ENCODE measurements around the gene CTNNA1.

CTNNA1 gene

DNA sequence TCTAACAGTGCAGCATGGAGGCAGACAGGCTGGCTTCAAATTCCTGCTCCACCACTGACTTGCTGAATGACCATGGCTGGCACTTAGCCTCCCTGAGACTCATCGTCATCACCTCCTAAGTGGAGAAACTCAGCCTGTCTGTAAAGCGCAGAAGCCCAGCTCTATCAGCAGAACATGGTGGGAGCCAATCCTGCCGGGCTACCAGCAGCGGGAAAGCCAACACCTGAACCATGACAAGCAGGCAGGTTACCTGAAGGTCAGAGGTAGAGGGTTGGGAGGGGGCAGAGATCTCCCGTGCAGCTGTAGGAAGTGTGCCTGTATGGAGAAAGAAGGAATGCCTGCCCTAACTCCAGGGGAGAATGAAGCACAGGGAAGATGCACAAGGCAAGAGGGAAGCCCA, 194.6 kb downstream of the CTNNA1 start:
- Histone ChIP-seq H3K27ac (ENCODE audit: low read depth, low read length, severe bottlenecking) (no peak overlapping the region), H3K36me3 (ENCODE audit: control insufficient read depth, insufficient read depth, low read length) (no peaks in the 10 kb centered on the region), H3K4me3 (ENCODE audit: extremely low read depth, insufficient read depth, low read length, poor library complexity, severe bottlenecking) (no peak overlapping the region), H3K9me3 (ENCODE audit: control insufficient read depth, low read length) (no peaks in the 10 kb centered on the region), H3K4me1 (ENCODE audit: control insufficient read depth, insufficient read depth, low read length, poor library complexity, severe bottlenecking) (peaks cover 14% of the 10 kb centered on the region)
- WGBS, 2 experiments (ENCODE audit: insufficient coverage in 2 of 2): 95% methylated on average over 5 of the region's 5 CpGs

DNA sequence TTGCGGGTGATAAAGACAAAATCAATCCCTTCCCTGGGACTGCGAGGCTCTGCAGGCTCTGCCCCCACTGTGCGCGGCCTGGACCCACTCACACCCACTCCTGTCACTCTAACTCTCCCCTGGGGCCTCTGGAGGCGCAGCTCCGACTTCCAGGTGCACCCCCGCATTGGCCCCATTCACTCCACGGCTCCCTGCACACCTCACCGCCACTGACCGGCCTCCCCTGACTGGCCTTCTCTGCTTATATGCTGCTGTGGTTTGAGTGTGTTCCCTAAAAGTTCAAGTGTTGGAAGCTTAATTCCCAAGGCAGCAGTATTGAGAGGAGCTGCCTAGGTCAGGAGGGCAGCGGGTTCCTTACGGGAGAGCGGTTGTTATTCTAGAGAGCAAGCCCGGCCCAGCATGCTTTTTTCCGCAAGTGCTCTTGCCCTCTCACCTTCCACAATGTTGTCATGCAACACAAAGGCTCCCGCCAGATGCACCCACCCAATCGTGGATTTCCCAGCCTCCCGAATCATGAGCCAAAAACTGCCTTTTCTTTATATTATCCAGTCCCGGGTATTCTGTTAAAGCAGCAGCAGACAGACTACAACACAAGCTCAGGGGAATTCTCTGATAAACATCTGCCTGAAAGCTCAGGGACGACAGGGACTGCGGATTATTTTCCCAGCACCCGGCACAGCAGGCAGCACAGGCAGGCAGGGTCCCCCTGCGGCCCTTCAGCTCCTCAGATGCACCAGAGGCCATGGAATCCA, 195.4 kb downstream of the CTNNA1 start:
- 73 to 81% methylated on average over 13 to 21 of the region's 23 CpGs for WGBS, 2 experiments (ENCODE audit: insufficient coverage in 2 of 2)
- no peak overlapping the region for H3K4me3 ChIP-seq (ENCODE audit: extremely low read depth, insufficient read depth, low read length, poor library complexity, severe bottlenecking)
- H3K4me1 ChIP-seq (ENCODE audit: control insufficient read depth, insufficient read depth, low read length, poor library complexity, severe bottlenecking): peaks cover 20% of the 10 kb centered on the region
- H3K9me3 ChIP-seq (ENCODE audit: control insufficient read depth, low read length): no peaks in the 10 kb centered on the region
- no peaks in the 10 kb centered on the region for H3K36me3 ChIP-seq (ENCODE audit: control insufficient read depth, insufficient read depth, low read length)
- no peak overlapping the region for H3K27ac ChIP-seq (ENCODE audit: low read depth, low read length, severe bottlenecking)

- Histone ChIP-seq H3K27ac (ENCODE audit: low read depth, low read length, severe bottlenecking) (no peak overlapping the region), H3K9me3 (ENCODE audit: control insufficient read depth, low read length) (no peaks in the 10 kb centered on the region), H3K4me3 (ENCODE audit: extremely low read depth, insufficient read depth, low read length, poor library complexity, severe bottlenecking) (no peak overlapping the region), H3K4me1 (ENCODE audit: control insufficient read depth, insufficient read depth, low read length, poor library complexity, severe bottlenecking) (peaks cover 20% of the 10 kb centered on the region), H3K36me3 (ENCODE audit: control insufficient read depth, insufficient read depth, low read length) (no peaks in the 10 kb centered on the region)
- 86 to 100% methylated on average over 1 to 4 of the region's 4 CpGs for WGBS, 2 experiments (ENCODE audit: insufficient coverage in 2 of 2)
Measured at GRCh38 chr5:138949223-138949574, 196.0 kb downstream of the CTNNA1 start.

GRCh38 chr5:138949988-138950387, 196.8 kb downstream of the CTNNA1 start:
- 100% methylated on average over 1 of the region's 3 CpGs; no CpG with 5 or more reads in 1 of the 2 experiments for WGBS, 2 experiments (ENCODE audit: insufficient coverage in 2 of 2)
- no peaks in the 10 kb centered on the region for H3K36me3 ChIP-seq (ENCODE audit: control insufficient read depth, insufficient read depth, low read length)
- no peaks in the 10 kb centered on the region for H3K9me3 ChIP-seq (ENCODE audit: control insufficient read depth, low read length)
- H3K4me3 ChIP-seq (ENCODE audit: extremely low read depth, insufficient read depth, low read length, poor library complexity, severe bottlenecking): no peak overlapping the region
- H3K4me1 ChIP-seq (ENCODE audit: control insufficient read depth, insufficient read depth, low read length, poor library complexity, severe bottlenecking): peaks cover 15% of the 10 kb centered on the region
- H3K27ac ChIP-seq (ENCODE audit: low read depth, low read length, severe bottlenecking): no peak overlapping the region

DNA sequence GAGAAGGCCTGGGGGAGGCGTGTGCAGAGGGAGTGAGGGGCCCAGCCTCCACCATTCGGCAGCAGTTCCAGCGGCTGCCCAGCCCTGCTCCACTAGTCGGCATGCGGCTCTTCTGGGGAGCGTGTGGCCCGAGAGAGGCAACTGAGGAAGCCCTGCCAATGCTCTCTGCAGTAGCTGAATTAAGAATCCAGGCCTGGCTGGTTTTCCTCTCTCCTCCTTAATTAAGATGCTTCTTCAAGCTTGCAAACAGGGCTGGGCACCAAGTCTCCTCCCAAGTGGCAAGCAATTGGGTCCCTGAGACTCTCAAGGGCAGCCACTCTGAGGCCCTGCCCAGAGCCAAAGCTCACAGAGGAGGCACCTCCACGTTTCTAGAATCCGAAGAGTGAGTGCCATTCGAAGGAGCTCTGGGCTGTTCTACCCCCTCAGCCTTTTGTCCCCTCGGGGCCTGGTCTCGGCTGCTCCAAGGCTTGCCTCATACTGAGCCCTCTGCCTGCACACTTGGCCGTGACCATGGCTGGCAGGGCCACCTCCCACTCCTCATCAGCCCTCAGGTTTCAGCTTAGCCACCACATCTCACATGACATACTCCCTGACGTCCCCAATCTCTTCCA, 197.3 kb downstream of the CTNNA1 start:
- Histone ChIP-seq H3K36me3 (ENCODE audit: control insufficient read depth, insufficient read depth, low read length) (no peaks in the 10 kb centered on the region), H3K4me3 (ENCODE audit: extremely low read depth, insufficient read depth, low read length, poor library complexity, severe bottlenecking) (no peak overlapping the region), H3K27ac (ENCODE audit: low read depth, low read length, severe bottlenecking) (no peak overlapping the region), H3K4me1 (ENCODE audit: control insufficient read depth, insufficient read depth, low read length, poor library complexity, severe bottlenecking) (peaks cover 15% of the 10 kb centered on the region), H3K9me3 (ENCODE audit: control insufficient read depth, low read length) (no peaks in the 10 kb centered on the region)
- WGBS, 2 experiments (ENCODE audit: insufficient coverage in 2 of 2): 87 to 88% methylated on average over 12 to 14 of the region's 14 CpGs

- WGBS, 2 experiments (ENCODE audit: insufficient coverage in 2 of 2): 87 to 96% methylated on average over 14 to 16 of the region's 18 CpGs
- no peak overlapping the region for H3K27ac ChIP-seq (ENCODE audit: low read depth, low read length, severe bottlenecking)
- H3K36me3 ChIP-seq (ENCODE audit: control insufficient read depth, insufficient read depth, low read length): no peaks in the 10 kb centered on the region
- peaks cover 12% of the 10 kb centered on the region for H3K4me1 ChIP-seq (ENCODE audit: control insufficient read depth, insufficient read depth, low read length, poor library complexity, severe bottlenecking)
- no peaks in the 10 kb centered on the region for H3K9me3 ChIP-seq (ENCODE audit: control insufficient read depth, low read length)
- H3K4me3 ChIP-seq (ENCODE audit: extremely low read depth, insufficient read depth, low read length, poor library complexity, severe bottlenecking): no peak overlapping the region
Measured at GRCh38 chr5:138951091-138951985, 198.1 kb downstream of the CTNNA1 start.

GRCh38 chr5:138951986-138952735, 198.9 kb downstream of the CTNNA1 start:
- Histone ChIP-seq H3K4me3 (ENCODE audit: extremely low read depth, insufficient read depth, low read length, poor library complexity, severe bottlenecking) (no peak overlapping the region), H3K27ac (ENCODE audit: low read depth, low read length, severe bottlenecking) (no peak overlapping the region), H3K9me3 (ENCODE audit: control insufficient read depth, low read length) (no peaks in the 10 kb centered on the region), H3K4me1 (ENCODE audit: control insufficient read depth, insufficient read depth, low read length, poor library complexity, severe bottlenecking) (peaks cover 12% of the 10 kb centered on the region), H3K36me3 (ENCODE audit: control insufficient read depth, insufficient read depth, low read length) (no peaks in the 10 kb centered on the region)
- 94 to 96% methylated on average over 6 to 11 of the region's 17 CpGs for WGBS, 2 experiments (ENCODE audit: insufficient coverage in 2 of 2)

DNA sequence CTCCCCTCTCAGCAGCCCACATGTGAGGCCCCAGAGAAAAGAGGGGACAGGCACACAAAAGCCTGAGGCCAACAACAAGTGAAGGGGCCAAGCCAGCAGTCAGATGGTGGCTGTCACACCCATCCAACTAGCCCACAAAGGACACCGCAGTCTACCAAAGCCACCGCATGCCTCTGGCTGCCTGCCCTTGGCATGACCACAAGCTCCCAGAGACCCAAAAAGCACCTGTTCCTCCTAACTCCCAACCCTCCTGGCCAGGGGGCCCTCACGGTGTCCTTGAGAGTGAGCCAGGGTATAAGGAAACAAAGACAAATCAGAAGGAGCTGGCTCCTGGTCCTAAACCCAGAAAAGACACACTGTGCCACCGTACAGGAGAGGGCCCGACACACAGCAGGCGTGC, 199.7 kb downstream of the CTNNA1 start:
- WGBS, 2 experiments (ENCODE audit: insufficient coverage in 2 of 2): 80 to 100% methylated on average over 3 to 6 of the region's 6 CpGs
- Histone ChIP-seq H3K27ac (ENCODE audit: low read depth, low read length, severe bottlenecking) (no peak overlapping the region), H3K4me1 (ENCODE audit: control insufficient read depth, insufficient read depth, low read length, poor library complexity, severe bottlenecking) (peaks cover 12% of the 10 kb centered on the region), H3K36me3 (ENCODE audit: control insufficient read depth, insufficient read depth, low read length) (no peaks in the 10 kb centered on the region), H3K9me3 (ENCODE audit: control insufficient read depth, low read length) (no peaks in the 10 kb centered on the region), H3K4me3 (ENCODE audit: extremely low read depth, insufficient read depth, low read length, poor library complexity, severe bottlenecking) (no peak overlapping the region)

GRCh38 chr5:138953387-138954256, 200.4 kb downstream of the CTNNA1 start:
- Histone ChIP-seq H3K27ac (ENCODE audit: low read depth, low read length, severe bottlenecking) (no peak overlapping the region), H3K36me3 (ENCODE audit: control insufficient read depth, insufficient read depth, low read length) (no peaks in the 10 kb centered on the region), H3K4me1 (ENCODE audit: control insufficient read depth, insufficient read depth, low read length, poor library complexity, severe bottlenecking) (peaks cover 12% of the 10 kb centered on the region), H3K4me3 (ENCODE audit: extremely low read depth, insufficient read depth, low read length, poor library complexity, severe bottlenecking) (no peak overlapping the region), H3K9me3 (ENCODE audit: control insufficient read depth, low read length) (no peaks in the 10 kb centered on the region)
- WGBS, 2 experiments (ENCODE audit: insufficient coverage in 2 of 2): 80 to 86% methylated on average over 12 to 13 of the region's 14 CpGs
